Upper lobe of left lung (tissue), 6 donors: ENCODE results near the gene TNS3. TPM values are rescaled to one million over a fixed set of nuclear protein-coding genes. Genes with fewer than 3 reads are reported as not detected.

Experiments
- ATAC-seq, 2 donors: fragments of 200-7000 bp; cut with Tn5 transposase; one replicate each; pipeline ENCODE4 v1.9.1; 2022; ENCODE audit warnings: mild to moderate bottlenecking in 2 of 2, moderate library complexity in 2 of 2; ENCODE audit not compliant: low FRiP score in 2 of 2
- DNase-seq, 2 donors: peaks; one replicate each; pipeline ENCODE4 v3.0.0-alpha.2; 2019 to 2020
- H3K27ac ChIP-seq, 4 donors: fragments of 200-600 bp; sonication (generic); one replicate each; pipeline ENCODE4 v1.5.1; 2016 to 2019
- H3K27me3 ChIP-seq, 4 donors: fragments of 200-600 bp; sonication (generic); one replicate each; pipeline ENCODE4 v1.5.1; 2017 to 2019
- H3K36me3 ChIP-seq, 4 donors: fragments of 200-600 bp; sonication (generic); one replicate each; pipeline ENCODE4 v1.5.1; 2016 to 2019
- H3K4me1 ChIP-seq, 4 donors: fragments of 200-600 bp; sonication (generic); one replicate each; pipeline ENCODE4 v1.5.1; 2018 to 2019
- H3K4me3 ChIP-seq, 4 donors: fragments of 200-600 bp; sonication (generic); one replicate each; pipeline ENCODE4 v1.5.1; 2017 to 2019; ENCODE audit warnings: mild to moderate bottlenecking in 2 of 4, moderate library complexity in 1 of 4
- H3K9me3 ChIP-seq, 4 donors: fragments of 200-600 bp; sonication (generic); one replicate each; pipeline ENCODE4 v1.5.1; 2018 to 2019
- EP300 ChIP-seq, 4 donors: sonication (generic); formaldehyde crosslinking; IDR thresholded peaks; one replicate each; pipeline ENCODE4 v1.5.1; 2017; ENCODE audit warnings: antibody characterized with exemption in 4 of 4, control low read depth in 2 of 4
- POLR2A ChIP-seq, 4 donors: fragments of 450-650 bp; IDR thresholded peaks; one replicate each; pipeline ENCODE4 v1.5.1; 2016 to 2017; ENCODE audit warnings: antibody characterized with exemption in 4 of 4, mild to moderate bottlenecking in 2 of 4
- POLR2AphosphoS5 ChIP-seq, 2 donors: sonication (generic); formaldehyde crosslinking; IDR thresholded peaks; one replicate each; pipeline ENCODE4 v1.5.1; 2017; ENCODE audit warnings: antibody characterized with exemption in 2 of 2
- WGBS, 2 donors: methylation state at CpG; one replicate each; pipeline ENCODE4 v1.1.5; 2017 to 2018; 5-methylcytosine and 5-hydroxymethylcytosine counted together
- total RNA-seq, 6 donors: library from RNA; depleted of rRNA in 4 of 6; stranded (reverse); fragments of >200 nt in 4 of 6; gene quantifications; one replicate each; pipeline versions ENCODE4 v1.1.0 to v1.2.1, GENCODE V29; 2016 to 2021
- TF ChIP-seq, protein P1 (sequence below), 6 experiments: fragments of 450-650 bp in 4 of 6; fragments of 200-600 bp in 2 of 6; sonication (generic) in 2 of 6; IDR thresholded peaks; one replicate each; pipeline ENCODE4 v1.5.1; 2016 to 2019; ENCODE audit warnings: antibody characterized with exemption in 6 of 6
- donor health status: DM: no; HTN: no; CAD: no; lungs with moderate emphysema.
- donor health status: DM: no; HTN: yes; CAD: no; lungs with severe emphysema.

TNS3 gene
- total RNA-seq, 6 donors from 2014 or later: 90.6 to 266 (median 143) TPM

GRCh38 chr7:47602272-47603004 is 20.5 kb upstream of the TNS3 start:
- DNase-seq: no peak
- Histone ChIP-seq H3K9me3 (peaks cover under 1 to 12% (median 5%) of the 10 kb centered on the region in 4 donors), H3K27ac (no peak overlapping the region), H3K4me3 (no peak overlapping the region), H3K4me1 (peaks cover 32 to 45% (median 35%) of the 10 kb centered on the region in 4 donors), H3K36me3 (no peaks in the 10 kb centered on the region), H3K27me3 (no peaks in the 10 kb centered on the region)
- 84 to 89% methylated on average over 7 of the region's 7 CpGs for WGBS, 2 donors
- no peak for TF ChIP-seq EP300 (IDR thresholded peaks at IDR 0.05)
- TF ChIP-seq POLR2A (IDR thresholded peaks at IDR 0.05): no peak
- TF ChIP-seq POLR2AphosphoS5 (IDR thresholded peaks at IDR 0.05): no peak
- TF ChIP-seq, protein P1, sequence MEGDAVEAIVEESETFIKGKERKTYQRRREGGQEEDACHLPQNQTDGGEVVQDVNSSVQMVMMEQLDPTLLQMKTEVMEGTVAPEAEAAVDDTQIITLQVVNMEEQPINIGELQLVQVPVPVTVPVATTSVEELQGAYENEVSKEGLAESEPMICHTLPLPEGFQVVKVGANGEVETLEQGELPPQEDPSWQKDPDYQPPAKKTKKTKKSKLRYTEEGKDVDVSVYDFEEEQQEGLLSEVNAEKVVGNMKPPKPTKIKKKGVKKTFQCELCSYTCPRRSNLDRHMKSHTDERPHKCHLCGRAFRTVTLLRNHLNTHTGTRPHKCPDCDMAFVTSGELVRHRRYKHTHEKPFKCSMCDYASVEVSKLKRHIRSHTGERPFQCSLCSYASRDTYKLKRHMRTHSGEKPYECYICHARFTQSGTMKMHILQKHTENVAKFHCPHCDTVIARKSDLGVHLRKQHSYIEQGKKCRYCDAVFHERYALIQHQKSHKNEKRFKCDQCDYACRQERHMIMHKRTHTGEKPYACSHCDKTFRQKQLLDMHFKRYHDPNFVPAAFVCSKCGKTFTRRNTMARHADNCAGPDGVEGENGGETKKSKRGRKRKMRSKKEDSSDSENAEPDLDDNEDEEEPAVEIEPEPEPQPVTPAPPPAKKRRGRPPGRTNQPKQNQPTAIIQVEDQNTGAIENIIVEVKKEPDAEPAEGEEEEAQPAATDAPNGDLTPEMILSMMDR (IDR thresholded peaks at IDR 0.05): no peak
- no peak for ATAC-seq

GRCh38 chr7:47601881-47602249 is 20.0 kb upstream of the TNS3 start:
- no peak for TF ChIP-seq EP300 (IDR thresholded peaks at IDR 0.05)
- no peaks in the 10 kb centered on the region for H3K27me3 ChIP-seq
- H3K4me1 ChIP-seq: peaks cover 30 to 42% (median 35%) of the 10 kb centered on the region in 4 donors
- ATAC-seq (no peak), DNase-seq (no peak)
- H3K36me3 ChIP-seq: no peaks in the 10 kb centered on the region
- H3K27ac ChIP-seq: peak overlapping the region in 1 of 4 donors; percentile 4
- WGBS, 2 donors: 97 to 100% methylated on average over 2 of the region's 2 CpGs
- H3K9me3 ChIP-seq: peaks cover 6 to 17% (median 10%) of the 10 kb centered on the region in 4 donors
- H3K4me3 ChIP-seq: no peak overlapping the region

- H3K27me3 ChIP-seq: no peaks in the 10 kb centered on the region
- H3K9me3 ChIP-seq: peaks cover 11 to 23% (median 16%) of the 10 kb centered on the region in 4 donors
- WGBS, 2 donors: 62 to 73% methylated on average over 4 of the region's 4 CpGs
- no peaks in the 10 kb centered on the region for H3K36me3 ChIP-seq
- DNase-seq (no peak), ATAC-seq (no peak)
- TF ChIP-seq POLR2AphosphoS5 (IDR thresholded peaks at IDR 0.05): no peak
- TF ChIP-seq, protein P1 (IDR thresholded peaks at IDR 0.05): no peak
- no peak for TF ChIP-seq EP300 (IDR thresholded peaks at IDR 0.05)
- TF ChIP-seq POLR2A (IDR thresholded peaks at IDR 0.05): no peak
- H3K4me1 ChIP-seq: peaks cover 30 to 41% (median 34%) of the 10 kb centered on the region in 4 donors
- H3K27ac ChIP-seq: peak overlapping the region in 2 of 4 donors; percentile 4 to 13
- H3K4me3 ChIP-seq: no peak overlapping the region
These were observed 19.4 kb upstream of the TNS3 start for GRCh38 chr7:47601119-47601880.

- Histone ChIP-seq H3K27me3 (no peaks in the 10 kb centered on the region), H3K4me1 (peaks cover 22 to 35% (median 29%) of the 10 kb centered on the region in 4 donors), H3K27ac (peak overlapping the region in 3 of 4 donors; percentile 4 to 13 (median 6)), H3K4me3 (no peak overlapping the region), H3K36me3 (no peaks in the 10 kb centered on the region), H3K9me3 (peaks cover 11 to 28% (median 18%) of the 10 kb centered on the region in 4 donors)
- no peak for DNase-seq
- WGBS, 2 donors: 70 to 71% methylated on average over 14 to 15 of the region's 15 CpGs
- TF ChIP-seq POLR2A (IDR thresholded peaks at IDR 0.05) (no peak), EP300 (IDR thresholded peaks at IDR 0.05) (no peak), POLR2AphosphoS5 (IDR thresholded peaks at IDR 0.05) (no peak)
- TF ChIP-seq, protein P1 (IDR thresholded peaks at IDR 0.05): no peak
- peak in 1 of 2 donors; percentile 64 for ATAC-seq
These were observed 18.5 kb upstream of the TNS3 start for GRCh38 chr7:47600199-47601118.
